SK-N-SH (cell line): ENCODE data around the gene SLC4A2. TPM values are rescaled to one million over a fixed set of nuclear protein-coding genes. Genes with fewer than 3 reads are reported as not detected.
A peak's percentile ranks its signal among the peaks of the same experiment; 100 is the strongest.

Source experiments
- CTCF ChIA-PET: fragments of 300-600, 350-600 bp; formaldehyde crosslinking; extraction: SDS; loops from one replicate; lab custom pipeline; 2021; lab: Yijun Ruan, JAX
- POLR2A ChIA-PET: fragments of 350-600 bp; sonication (Branson Sonifier 250); formaldehyde crosslinking; extraction: SDS; loops from one replicate; lab custom pipeline; 2020; ENCODE audit warnings: antibody characterized with exemption, inconsistent platforms; lab: Yijun Ruan, JAX
- DNase-seq: peaks from one replicate; pipeline ENCODE4 v3.0.0; 2012
- H2AFZ ChIP-seq: fragments of 200-600 bp; sonication (generic); 2 replicates; pipeline ENCODE4 v1.8.1; 2016; ENCODE audit warnings: antibody characterized with exemption, mild to moderate bottlenecking, low read depth
- H3F3A ChIP-seq: fragments of 200-600 bp; sonication (generic); replicated peaks from 2 replicates; pipeline ENCODE3; 2016; ENCODE audit warnings: antibody characterized with exemption, mild to moderate bottlenecking; ENCODE audit not compliant: insufficient read depth
- H3K27ac ChIP-seq, 2 experiments: fragments of 200-500 bp in 1 of 2; fragments of 200-600 bp in 1 of 2; sonication (Bioruptor generic) in 1 of 2; sonication (generic), shearing (Covaris generic) in 1 of 2; 2 replicates each; pipeline versions ENCODE4 v1.5.1 to v1.6.1; 2014 to 2016; ENCODE audit warnings: low read depth in 2 of 2, inconsistent platforms in 1 of 2, low read length in 1 of 2, mild to moderate bottlenecking in 1 of 2, mixed read lengths in 1 of 2
- H3K27me3 ChIP-seq: fragments of 200-600 bp; sonication (generic), shearing (Covaris generic); 2 replicates; pipeline ENCODE4 v1.6.1; 2016; ENCODE audit warnings: mixed run types; ENCODE audit not compliant: insufficient read depth
- H3K36me3 ChIP-seq, 2 experiments: fragments of 200-500 bp in 1 of 2; fragments of 200-600 bp in 1 of 2; sonication (Bioruptor generic) in 1 of 2; sonication (generic) in 1 of 2; replicated peaks in 1 of 2; 2 replicates each; pipeline versions ENCODE3 to v1.5.1; 2014 to 2016; ENCODE audit warnings: low read length in 1 of 2, mild to moderate bottlenecking in 1 of 2; ENCODE audit not compliant: insufficient read depth in 2 of 2, control insufficient read depth in 1 of 2
- H3K4me1 ChIP-seq, 2 experiments: fragments of 200-500 bp in 1 of 2; fragments of 200-600 bp in 1 of 2; sonication (Bioruptor generic) in 1 of 2; sonication (generic), shearing (Covaris generic) in 1 of 2; 2 replicates each; pipeline versions ENCODE4 v1.5.1 to v1.6.1; 2014 to 2016; ENCODE audit warnings: low read depth in 1 of 2, low read length in 1 of 2, mixed run types in 1 of 2; ENCODE audit not compliant: insufficient read depth in 2 of 2, control insufficient read depth in 1 of 2
- H3K4me2 ChIP-seq: fragments of 200-600 bp; sonication (generic), shearing (Covaris generic); 2 replicates; pipeline ENCODE4 v1.6.1; 2017; ENCODE audit warnings: mixed run types
- H3K4me3 ChIP-seq, 2 experiments: fragments of 200-500 bp in 1 of 2; fragments of 200-600 bp in 1 of 2; sonication (Bioruptor generic) in 1 of 2; sonication (generic), shearing (Covaris generic) in 1 of 2; 2 replicates each; pipeline versions ENCODE4 v1.5.1 to v1.8.1; 2014 to 2016; ENCODE audit warnings: low read depth in 2 of 2, inconsistent platforms in 1 of 2, low read length in 1 of 2, mild to moderate bottlenecking in 1 of 2, mixed read lengths in 1 of 2, moderate library complexity in 1 of 2
- H3K79me2 ChIP-seq: fragments of 200-600 bp; sonication (generic); 2 replicates; pipeline ENCODE4 v1.8.1; 2017; ENCODE audit warnings: mild to moderate bottlenecking; ENCODE audit not compliant: insufficient read depth
- H3K9ac ChIP-seq: fragments of 200-600 bp; sonication (generic); 2 replicates; pipeline ENCODE4 v1.6.1; 2017; ENCODE audit warnings: mixed run types
- H3K9me2 ChIP-seq: fragments of 200-600 bp; sonication (generic); 2 replicates; pipeline ENCODE4 v1.6.1; 2017; ENCODE audit warnings: mixed run types
- H3K9me3 ChIP-seq: fragments of 200-600 bp; sonication (generic); 2 replicates; pipeline ENCODE4 v1.6.1; 2017; ENCODE audit warnings: mixed run types, mild to moderate bottlenecking, moderate library complexity
- H4K20me1 ChIP-seq: fragments of 200-600 bp; sonication (generic); 2 replicates; pipeline ENCODE4 v1.6.1; 2017; ENCODE audit warnings: mild to moderate bottlenecking, mixed run types; ENCODE audit not compliant: insufficient read depth
- CTCF ChIP-seq: fragments of 200-600 bp; sonication (generic); IDR thresholded peaks from 2 replicates; pipeline ENCODE4 v1.6.1; 2017; ENCODE audit warnings: antibody characterized with exemption, mild to moderate bottlenecking, moderate library complexity
- ELF1 ChIP-seq: IDR thresholded peaks from 2 replicates; pipeline ENCODE4 v1.4.0; 2012
- EP300 ChIP-seq, 2 experiments: IDR thresholded peaks; 2 replicates each; pipeline versions ENCODE4 v1.4.0 to v1.6.1; 2012; ENCODE audit warnings: borderline replicate concordance in 1 of 2, low read depth in 1 of 2, low read length in 1 of 2
- FOSL2 ChIP-seq: IDR thresholded peaks from 2 replicates; pipeline ENCODE4 v1.4.0; 2012; ENCODE audit warnings: low read depth, mild to moderate bottlenecking, moderate library complexity, borderline replicate concordance
- FOXJ3 ChIP-seq: sonication (generic); formaldehyde crosslinking; IDR thresholded peaks from 2 replicates; pipeline ENCODE4 v1.5.1; 2020; ENCODE audit warnings: mild to moderate bottlenecking, missing genetic modification reagents
- FOXM1 ChIP-seq: IDR thresholded peaks from 2 replicates; pipeline ENCODE4 v1.4.0; 2012; ENCODE audit warnings: low read depth, mild to moderate bottlenecking
- JUND ChIP-seq: IDR thresholded peaks from 2 replicates; pipeline ENCODE4 v1.4.0; 2012
- MAX ChIP-seq: IDR thresholded peaks from 2 replicates; pipeline ENCODE4 v1.4.0; 2012; ENCODE audit warnings: low read depth
- MXI1 ChIP-seq: IDR thresholded peaks from 2 replicates; pipeline ENCODE4 v1.6.1; 2012; ENCODE audit warnings: mild to moderate bottlenecking, low read depth, low read length, improper control_type of control experiment
- NFIC ChIP-seq: IDR thresholded peaks from 2 replicates; pipeline ENCODE4 v1.4.0; 2012; ENCODE audit warnings: borderline replicate concordance
- NRF1 ChIP-seq: IDR thresholded peaks from 2 replicates; pipeline ENCODE4 v1.6.1; 2012; ENCODE audit warnings: low read depth, mild to moderate bottlenecking, low read length
- PBX3 ChIP-seq: IDR thresholded peaks from 2 replicates; pipeline ENCODE4; 2012
- POLR2AphosphoS5 ChIP-seq: IDR thresholded peaks from 2 replicates; pipeline ENCODE4 v1.6.1; 2012; ENCODE audit warnings: low read depth, low read length
- RAD21 ChIP-seq: IDR thresholded peaks from 2 replicates; pipeline ENCODE4 v1.6.1; 2012; ENCODE audit warnings: mild to moderate bottlenecking, low read length
- REST ChIP-seq: IDR thresholded peaks from 2 replicates; pipeline ENCODE4 v1.6.1; 2012; ENCODE audit warnings: mild to moderate bottlenecking, low read depth, low read length, moderate library complexity
- RFX5 ChIP-seq: IDR thresholded peaks from 2 replicates; pipeline ENCODE4 v1.6.1; 2012; ENCODE audit warnings: mild to moderate bottlenecking, improper control_type of control experiment, low read length
- SMC3 ChIP-seq: IDR thresholded peaks from 2 replicates; pipeline ENCODE4 v1.6.1; 2012; ENCODE audit warnings: low read depth, low read length, improper control_type of control experiment
- TAF1 ChIP-seq: IDR thresholded peaks from 2 replicates; pipeline ENCODE4 v1.6.1; 2012; ENCODE audit warnings: low read depth, mild to moderate bottlenecking, low read length, moderate library complexity, borderline replicate concordance
- TCF12 ChIP-seq: IDR thresholded peaks from 2 replicates; pipeline ENCODE4 v1.4.0; 2012
- ZBTB33 ChIP-seq: IDR thresholded peaks from 2 replicates; pipeline ENCODE4 v1.4.0; 2012; ENCODE audit warnings: low read depth, borderline replicate concordance
- WGBS: methylation state at CpG from one replicate; pipeline ENCODE4 v1.1.6; 2017; ENCODE audit warnings: low lambda C conversion rate; 5-methylcytosine and 5-hydroxymethylcytosine counted together
- polyA plus RNA-seq, 3 experiments: library from polyadenylated mRNA; depleted of rRNA; stranded (reverse); fragments of >200 nt; gene quantifications; 2 replicates each; pipeline ENCODE4 v1.2.3, GENCODE V29; 2012
- TF ChIP-seq, protein P1 (sequence below): IDR thresholded peaks from 2 replicates; pipeline ENCODE4 v1.4.0; 2012; ENCODE audit warnings: low read depth, borderline replicate concordance
- TF ChIP-seq, protein P2 (sequence below): fragments of 150-350 bp; IDR thresholded peaks from 2 replicates; pipeline ENCODE4 v1.6.1; 2017; ENCODE audit warnings: antibody characterized with exemption, low read length, low read depth, borderline replicate concordance

Gene SLC4A2
- polyA plus RNA-seq, 1 of the 3 experiments (the other 2 are of a cell fraction) = 167 TPM

- H3K9ac ChIP-seq = peak overlapping the region; percentile 84
- 3% methylated on average over 16 of the region's 21 CpGs for WGBS
- peaks cover 25 to 33% of the 10 kb centered on the region in 2 experiments for H3K36me3 ChIP-seq
- H3K4me2 ChIP-seq = peak overlapping the region; percentile 85
- H3K27ac ChIP-seq = peak overlapping the region; percentile 95 to 99
- H3F3A ChIP-seq = no peaks in the 10 kb centered on the region
- ChIA-PET CTCF (interaction anchor here (0.6 to 12.2 kb wide), 29 partner anchors 12 to 183 kb away, joined by 3 to 126 read pairs (median 4); partner anchors contain the start of genes ABCB8, ASIC3, FASTK and TMUB1), POLR2A (interaction anchor here (0.7 to 1.5 kb wide), 4 partner anchors 20 to 90 kb away, joined by 3 to 7 read pairs (median 5); partner anchors contain the start of genes ABCB8 and FASTK)
- no peak overlapping the region for H2AFZ ChIP-seq
- H3K9me3 ChIP-seq = no peaks in the 10 kb centered on the region
- H4K20me1 ChIP-seq = peaks cover 40% of the 10 kb centered on the region
- peak; percentile 80 for DNase-seq
- H3K27me3 ChIP-seq = no peaks in the 10 kb centered on the region
- peak overlapping the region; percentile 66 to 99 for H3K4me3 ChIP-seq
- H3K79me2 ChIP-seq = peaks cover 77% of the 10 kb centered on the region
- H3K4me1 ChIP-seq = peaks cover 28 to 49% of the 10 kb centered on the region in 2 experiments
- H3K9me2 ChIP-seq = no peaks in the 10 kb centered on the region
- TF ChIP-seq PBX3 = peak; percentile 38; the same call in 1 of the 2 replicates
- TF ChIP-seq, protein P1, sequence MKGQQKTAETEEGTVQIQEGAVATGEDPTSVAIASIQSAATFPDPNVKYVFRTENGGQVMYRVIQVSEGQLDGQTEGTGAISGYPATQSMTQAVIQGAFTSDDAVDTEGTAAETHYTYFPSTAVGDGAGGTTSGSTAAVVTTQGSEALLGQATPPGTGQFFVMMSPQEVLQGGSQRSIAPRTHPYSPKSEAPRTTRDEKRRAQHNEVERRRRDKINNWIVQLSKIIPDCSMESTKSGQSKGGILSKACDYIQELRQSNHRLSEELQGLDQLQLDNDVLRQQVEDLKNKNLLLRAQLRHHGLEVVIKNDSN = no peak
- TF ChIP-seq EP300 (IDR thresholded peaks at IDR 0.05; ENCODE audit: borderline replicate concordance in 1 of 2, low read depth in 1 of 2, low read length in 1 of 2) = no peak
- peak; percentile 31; the same call in 1 of the 2 replicates for TF ChIP-seq POLR2AphosphoS5
- TF ChIP-seq NRF1 = no peak
- TF ChIP-seq FOSL2 = no peak
- no peak for TF ChIP-seq ZBTB33
- TF ChIP-seq MXI1 = peak; percentile 27; the same call in 1 of the 2 replicates
- TF ChIP-seq, protein P2, sequence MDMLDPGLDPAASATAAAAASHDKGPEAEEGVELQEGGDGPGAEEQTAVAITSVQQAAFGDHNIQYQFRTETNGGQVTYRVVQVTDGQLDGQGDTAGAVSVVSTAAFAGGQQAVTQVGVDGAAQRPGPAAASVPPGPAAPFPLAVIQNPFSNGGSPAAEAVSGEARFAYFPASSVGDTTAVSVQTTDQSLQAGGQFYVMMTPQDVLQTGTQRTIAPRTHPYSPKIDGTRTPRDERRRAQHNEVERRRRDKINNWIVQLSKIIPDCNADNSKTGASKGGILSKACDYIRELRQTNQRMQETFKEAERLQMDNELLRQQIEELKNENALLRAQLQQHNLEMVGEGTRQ = no peak
- TF ChIP-seq MAX = peak; percentile 65
- TF ChIP-seq FOXM1 = no peak
- TF ChIP-seq JUND = no peak
- no peak for TF ChIP-seq RFX5
- TF ChIP-seq RAD21 = no peak
- TF ChIP-seq CTCF = peak; percentile 43
- no peak for TF ChIP-seq FOXJ3
- peak; percentile 42; the same call in 1 of the 2 replicates for TF ChIP-seq TCF12
- peak; percentile 97 for TF ChIP-seq NFIC
- TF ChIP-seq ELF1 = no peak
- peak; percentile 1; the same call in 1 of the 2 replicates for TF ChIP-seq SMC3
- TF ChIP-seq TAF1 = no peak
- TF ChIP-seq REST = no peak
Observed at GRCh38 chr7:151060416-151061212, 1.2 kb downstream of the SLC4A2 start.
